HT1080 (cell line): ENCODE results near the gene HELZ. TPM values are rescaled to one million over a fixed set of nuclear protein-coding genes. Genes with fewer than 3 reads are reported as not detected.
"Not testable (repeated sequence)": the region's sequence is repeated elsewhere in the genome, so short reads cannot be mapped to it uniquely, and the experiment has no call there.

Source experiments
- DNase-seq: peaks from one replicate; pipeline ENCODE4 v3.0.0-alpha.2; 2015; ENCODE audit warnings: low read depth
- polyA plus RNA-seq, 2 experiments: library from polyadenylated mRNA; depleted of rRNA; stranded (reverse); fragments of >200 nt; gene quantifications; 2 replicates each; pipeline ENCODE4 v1.2.3, GENCODE V29; 2015
- total RNA-seq: library from RNA; depleted of rRNA; stranded (reverse); fragments of >200 nt; shearing (Covaris generic); gene quantifications from 2 replicates; pipeline ENCODE4 v1.2.3, GENCODE V29; 2014; rRNA removed

HELZ gene
- total RNA-seq: 15.1 and 16.5 TPM in 2 replicates
- 8.1 and 10.9 TPM in 2 replicates for polyA plus RNA-seq (2015; cell fraction: cytosol; rRNA removed)
- polyA plus RNA-seq (2015; cell fraction: nucleus; rRNA removed): 13.3 and 14.3 TPM in 2 replicates

GRCh38 chr17:67245073-67245693, at the start of gene HELZ:
TSS of gene HELZ (minus strand) at chr17:67245196. CDS start at chr17:67218804, 26,392 bp downstream.
- DNase-seq: peak; percentile 61

GRCh38 chr17:67293251-67294203, 48.5 kb upstream of the HELZ start:
- peak; percentile 48 for DNase-seq

- no peak for DNase-seq
Measured at GRCh38 chr17:67290711-67291291, 45.8 kb upstream of the HELZ start.

GRCh38 chr17:67290244-67290643, 45.2 kb upstream of the HELZ start:
- DNase-seq: no peak

- no peak for DNase-seq
Measured at GRCh38 chr17:67289181-67289876, 44.3 kb upstream of the HELZ start.

GRCh38 chr17:67286826-67287225, 41.8 kb upstream of the HELZ start:
- not testable (repeated sequence) for DNase-seq

DNA sequence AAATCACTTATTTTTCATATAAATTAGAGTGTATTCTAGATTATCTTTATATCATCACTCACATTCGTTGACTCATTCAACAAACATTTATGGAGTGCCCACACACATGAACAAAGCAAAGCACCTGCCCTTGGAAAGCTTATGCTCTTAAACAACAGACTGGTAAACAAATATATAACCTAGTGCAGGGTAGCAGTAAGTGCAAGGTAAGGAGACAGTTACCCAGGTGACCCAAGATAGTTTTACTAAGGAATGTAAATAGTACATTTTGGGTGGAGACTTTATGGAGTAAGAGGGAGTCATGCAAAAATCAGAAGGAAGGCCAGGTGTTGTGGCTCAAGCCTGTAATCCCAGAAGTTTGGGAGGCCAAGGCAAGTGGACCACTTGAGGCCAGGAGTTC, 40.4 kb upstream of the HELZ start:
- no peak for DNase-seq

DNA sequence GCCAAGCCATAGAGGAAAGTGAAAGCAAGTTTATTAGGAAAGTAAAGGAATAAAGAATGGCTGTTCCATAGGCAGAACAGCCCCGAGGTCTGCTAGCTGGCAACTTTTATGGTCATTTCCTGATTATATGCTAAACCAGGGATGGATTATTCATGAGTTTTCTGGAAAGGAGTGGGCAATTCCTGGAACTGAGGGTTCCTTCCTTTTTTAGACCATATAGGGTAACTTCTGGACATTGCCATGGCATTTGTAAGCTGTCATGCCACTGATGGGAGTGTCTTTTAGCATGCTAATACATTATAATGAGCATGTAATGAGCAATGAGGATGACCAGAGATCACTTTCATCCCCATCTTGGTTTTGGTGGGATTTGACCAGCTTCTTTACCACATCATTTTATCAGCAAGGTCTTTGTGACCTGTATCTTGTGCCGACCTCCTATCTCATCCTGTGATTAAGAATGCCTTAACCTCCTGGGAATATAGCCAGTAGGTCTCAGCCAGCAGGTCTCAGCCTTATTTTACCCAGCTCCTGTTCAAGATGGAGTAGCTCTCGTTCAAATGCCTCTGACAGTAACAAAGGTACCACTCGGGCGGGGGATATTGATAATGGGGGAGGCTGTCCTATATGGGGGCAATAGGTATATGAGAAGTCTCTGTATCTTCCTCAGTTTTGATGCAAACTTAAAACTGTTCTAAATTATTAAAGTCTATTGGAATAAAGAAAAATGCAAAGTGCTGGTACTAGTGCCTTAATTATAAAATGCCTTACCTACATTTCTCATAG, 38.9 kb upstream of the HELZ start:
- DNase-seq: no peak

DNA sequence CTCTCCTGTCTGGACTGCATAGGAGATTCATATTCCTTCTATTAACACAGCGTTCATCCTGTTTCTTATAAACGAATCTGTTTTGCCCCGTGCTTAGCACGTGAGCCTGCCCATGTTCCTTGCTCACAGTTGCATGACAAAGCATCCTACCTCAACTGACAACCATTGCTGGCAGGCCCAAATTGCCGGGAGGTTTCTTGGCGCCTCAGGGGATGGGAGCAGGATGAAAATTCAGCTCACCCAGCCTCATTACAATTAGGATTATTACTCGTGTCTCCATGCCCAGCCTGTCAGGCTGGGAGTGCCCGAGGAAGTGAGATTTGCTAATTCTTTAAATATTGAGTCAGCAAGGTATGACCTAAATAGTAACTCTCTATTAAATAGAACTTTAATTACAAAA, 36.7 kb upstream of the HELZ start:
- no peak for DNase-seq

DNA sequence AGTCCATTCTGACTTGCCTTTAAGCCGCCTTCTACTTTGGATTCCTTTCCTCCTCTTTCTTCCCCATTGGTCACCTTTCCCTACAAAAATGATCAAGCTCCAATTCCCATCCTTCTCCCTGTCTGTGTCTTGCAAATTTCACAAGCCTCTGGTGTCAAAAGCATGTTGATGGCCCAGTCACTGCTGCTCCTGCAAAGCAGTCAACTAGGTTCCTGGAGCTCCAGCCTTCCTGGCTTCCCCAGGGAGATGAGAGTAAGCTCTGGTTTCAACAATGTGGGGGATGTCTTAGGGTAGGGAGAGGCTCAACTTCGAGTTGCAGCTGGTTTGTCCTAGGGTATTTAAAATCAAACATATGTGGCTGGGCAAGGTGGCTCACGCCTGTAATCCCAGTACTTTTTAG, 36.1 kb upstream of the HELZ start:
- DNase-seq: no peak

- DNase-seq: no peak
Measured at GRCh38 chr17:67280279-67280678, 35.3 kb upstream of the HELZ start.

DNA sequence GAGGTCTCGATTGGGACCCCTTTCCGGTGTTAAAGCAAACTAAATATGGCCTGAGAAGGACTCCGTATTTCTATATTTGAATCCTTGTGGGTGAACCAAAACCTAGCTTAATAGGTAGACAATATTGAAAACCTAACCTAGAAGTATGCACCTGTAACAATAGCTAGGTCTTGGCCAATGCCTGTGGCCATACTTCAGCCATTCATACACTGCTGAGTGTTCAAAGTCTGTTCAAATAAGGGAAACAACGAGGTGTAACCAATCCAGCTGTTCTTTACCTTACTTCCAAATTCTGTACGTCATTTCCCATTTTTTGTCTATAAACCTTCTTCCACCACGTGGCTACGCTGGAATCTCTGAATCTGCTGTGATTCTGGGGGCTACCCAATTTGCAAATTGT, 34.1 kb upstream of the HELZ start:
- no peak for DNase-seq

- no peak for DNase-seq
Measured at GRCh38 chr17:67278363-67278762, 33.4 kb upstream of the HELZ start.

DNA sequence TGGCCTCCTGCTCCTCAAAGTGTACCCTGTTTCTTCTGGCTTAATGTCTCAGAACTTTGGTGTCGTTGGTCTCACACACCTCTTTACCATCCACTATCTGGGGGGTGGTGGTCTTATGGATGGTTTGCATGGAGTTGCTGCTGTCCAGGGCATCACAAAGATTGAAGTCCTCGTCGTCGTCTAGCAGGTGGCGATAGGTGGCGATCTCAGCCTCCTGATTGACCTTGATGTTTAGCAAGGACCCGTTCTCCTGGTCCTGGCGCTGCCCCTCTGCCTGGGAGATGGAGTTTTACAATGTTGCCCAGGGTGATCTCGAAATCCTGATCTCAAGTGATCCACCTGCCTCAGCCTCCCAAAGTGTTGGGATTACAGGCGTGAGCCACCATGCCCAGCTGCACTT, 31.1 kb upstream of the HELZ start:
- no peak for DNase-seq

DNA sequence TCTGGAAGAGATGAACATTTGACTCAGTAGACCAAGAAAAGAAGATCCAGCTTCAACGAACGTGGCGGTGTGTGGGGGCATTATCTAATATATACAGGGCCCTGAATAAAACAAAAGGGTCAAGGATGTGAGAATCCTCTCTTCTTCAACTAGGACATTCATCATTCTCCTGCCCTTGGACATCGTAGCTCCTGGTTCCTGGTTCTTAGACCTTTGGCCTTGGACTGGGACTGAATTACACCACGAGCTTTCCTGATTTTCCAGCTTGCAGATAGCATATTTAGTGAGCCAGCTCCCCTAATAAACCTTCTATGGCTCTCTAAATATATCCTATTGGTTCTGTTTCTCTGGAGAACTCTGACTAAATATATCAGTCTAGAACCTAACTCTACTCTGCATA, 29.5 kb upstream of the HELZ start:
- no peak for DNase-seq

DNA sequence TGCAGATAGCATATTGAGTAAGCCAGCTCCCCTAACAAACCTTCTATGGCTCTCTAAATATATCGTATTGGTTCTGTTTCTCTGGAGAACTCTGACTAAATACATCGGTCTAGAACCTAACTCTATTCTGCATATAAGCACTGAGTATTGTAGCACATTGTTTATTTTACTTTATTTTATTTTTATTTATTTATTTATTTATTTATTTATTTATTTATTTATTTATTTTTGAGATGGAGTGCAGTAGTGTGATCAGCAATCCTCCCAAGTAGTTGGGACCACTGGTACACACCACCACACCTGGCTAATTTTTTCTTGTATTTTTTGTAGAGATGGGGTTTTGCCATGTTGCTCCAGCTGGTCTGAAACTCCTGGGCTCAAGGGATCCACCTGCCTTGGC, 28.9 kb upstream of the HELZ start:
- no peak for DNase-seq

DNA sequence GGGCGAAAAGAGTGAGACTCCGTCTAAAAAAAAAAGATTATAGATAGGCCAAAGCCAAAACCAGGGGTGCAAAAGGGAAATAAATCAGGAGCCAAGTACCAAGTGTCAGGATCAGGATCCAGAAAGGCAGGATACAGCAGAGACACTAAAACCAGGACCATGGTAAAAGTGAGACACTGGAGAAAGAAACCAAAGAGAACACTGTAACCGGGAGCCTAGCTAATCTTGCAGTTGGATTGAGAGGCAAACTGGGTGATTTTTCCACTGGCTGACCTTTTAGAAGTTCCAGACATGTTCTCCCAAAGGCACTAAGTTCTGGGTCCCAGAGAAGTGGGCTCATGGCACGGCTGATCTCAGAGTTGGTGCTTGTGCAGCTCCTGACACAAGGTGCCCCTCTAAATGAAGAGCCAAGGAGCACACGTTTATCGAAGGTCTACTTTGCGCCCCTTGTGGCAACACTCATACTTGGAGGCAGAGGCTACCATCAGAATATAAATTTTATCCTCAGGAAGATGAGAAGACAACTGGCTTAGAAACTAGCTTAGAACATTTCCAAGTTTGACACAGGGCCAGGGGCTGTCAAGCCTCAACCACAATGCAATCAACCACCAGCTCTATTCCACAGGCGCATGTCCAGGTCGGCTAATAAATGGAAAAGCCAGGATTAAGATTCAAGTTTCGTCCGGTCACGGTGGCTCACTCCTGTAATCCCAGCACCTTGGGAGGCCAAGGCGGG, 27.5 kb upstream of the HELZ start:
- DNase-seq: peak; percentile 38

GRCh38 chr17:67271187-67271586, 26.2 kb upstream of the HELZ start:
- DNase-seq: not testable (repeated sequence)

GRCh38 chr17:67270416-67270815, 25.4 kb upstream of the HELZ start:
- DNase-seq: no peak

- DNase-seq: no peak
Measured at GRCh38 chr17:67266496-67266895, 21.5 kb upstream of the HELZ start.
